Loucy (cell line): Measurements from ENCODE around the gene HMCN1.

Source experiments
- H2AFZ ChIP-seq: fragments of 200-600 bp; sonication (generic); 2 replicates; pipeline ENCODE4 v1.6.0; 2016; ENCODE audit warnings: antibody characterized with exemption, mild to moderate bottlenecking, low read length, moderate library complexity
- H3F3A ChIP-seq: fragments of 200-600 bp; 2 replicates; pipeline ENCODE4 v1.6.0; 2016; ENCODE audit warnings: antibody characterized with exemption, low read depth, mild to moderate bottlenecking
- H3K27me3 ChIP-seq: fragments of 200-600 bp; sonication (generic); 2 replicates; pipeline ENCODE4 v1.6.1; 2014; ENCODE audit warnings: low read length, mild to moderate bottlenecking; ENCODE audit not compliant: insufficient read depth, poor library complexity, severe bottlenecking
- H3K36me3 ChIP-seq: fragments of 200-600 bp; sonication (generic); 2 replicates; pipeline ENCODE4 v1.6.1; 2016; ENCODE audit warnings: low read length; ENCODE audit not compliant: insufficient read depth
- H3K4me1 ChIP-seq: fragments of 200-600 bp; sonication (generic); 2 replicates; pipeline ENCODE4 v1.5.1; 2014; ENCODE audit warnings: low read length, mild to moderate bottlenecking; ENCODE audit not compliant: insufficient read depth, poor library complexity, severe bottlenecking
- H3K4me2 ChIP-seq: fragments of 200-600 bp; sonication (generic); 2 replicates; pipeline ENCODE4 v1.6.0; 2014; ENCODE audit warnings: antibody characterized with exemption, low read length, low read depth, mild to moderate bottlenecking; ENCODE audit not compliant: poor library complexity, severe bottlenecking
- H3K4me3 ChIP-seq: fragments of 200-600 bp; sonication (generic); 2 replicates; pipeline ENCODE4 v1.5.1; 2014; ENCODE audit warnings: low read length, mild to moderate bottlenecking, mixed read lengths; ENCODE audit not compliant: poor library complexity, severe bottlenecking
- H3K79me2 ChIP-seq: fragments of 200-600 bp; sonication (generic); 2 replicates; pipeline ENCODE4 v1.6.1; 2014; ENCODE audit warnings: low read length; ENCODE audit not compliant: insufficient read depth
- H3K9ac ChIP-seq: fragments of 200-600 bp; sonication (generic); 2 replicates; pipeline ENCODE4 v1.6.0; 2014; ENCODE audit warnings: mild to moderate bottlenecking, low read depth, low read length, moderate library complexity; ENCODE audit not compliant: poor library complexity, severe bottlenecking
- H3K9me2 ChIP-seq: fragments of 200-600 bp; sonication (generic); replicated peaks from 2 replicates; pipeline ENCODE4 v1.6.1; 2016; ENCODE audit warnings: low read depth, low read length, mixed read lengths
- H3K9me3 ChIP-seq: fragments of 200-600 bp; sonication (generic); 2 replicates; pipeline ENCODE4 v1.6.1; 2014; ENCODE audit warnings: mild to moderate bottlenecking, antibody characterized with exemption, low read length, low read depth; ENCODE audit not compliant: insufficient read depth
- H4K20me1 ChIP-seq: fragments of 200-600 bp; sonication (generic); 2 replicates; pipeline ENCODE4 v1.6.0; 2014; ENCODE audit warnings: antibody characterized with exemption, low read length, mild to moderate bottlenecking; ENCODE audit not compliant: insufficient read depth, poor library complexity, severe bottlenecking
- CTCF ChIP-seq: fragments of 200-600 bp; sonication (generic); conservative IDR thresholded peaks from 2 replicates; pipeline ENCODE4 v1.5.1; 2014; ENCODE audit warnings: mild to moderate bottlenecking, antibody characterized with exemption, low read length
- EZH2phosphoT487 ChIP-seq: fragments of 200-600 bp; IDR thresholded peaks from 2 replicates; pipeline ENCODE4 v1.6.1; 2018; ENCODE audit warnings: antibody characterized with exemption, mild to moderate bottlenecking, moderate library complexity, borderline replicate concordance

The HMCN1 gene

GRCh38 chr1:185871627-185872150, 137.5 kb downstream of the HMCN1 start:
- Histone ChIP-seq H3K9ac (no peak overlapping the region), H3K9me2 (no peaks in the 10 kb centered on the region), H3K36me3 (no peaks in the 10 kb centered on the region), H3K79me2 (no peaks in the 10 kb centered on the region), H3F3A (no peaks in the 10 kb centered on the region), H4K20me1 (no peaks in the 10 kb centered on the region), H3K4me3 (no peak overlapping the region), H3K4me1 (no peaks in the 10 kb centered on the region), H3K9me3 (no peaks in the 10 kb centered on the region), H3K4me2 (no peak overlapping the region), H2AFZ (no peak overlapping the region), H3K27me3 (no peaks in the 10 kb centered on the region)
- TF ChIP-seq CTCF, result no peak
- no peak for TF ChIP-seq EZH2phosphoT487

- H3K36me3 ChIP-seq, result no peaks in the 10 kb centered on the region
- H3K79me2 ChIP-seq, result no peaks in the 10 kb centered on the region
- no peak overlapping the region for H3K4me3 ChIP-seq
- no peaks in the 10 kb centered on the region for H3K9me3 ChIP-seq
- no peaks in the 10 kb centered on the region for H4K20me1 ChIP-seq
- H3K4me1 ChIP-seq, result no peaks in the 10 kb centered on the region
- H3K9ac ChIP-seq, result no peak overlapping the region
- H2AFZ ChIP-seq, result no peak overlapping the region
- TF ChIP-seq CTCF, result no peak
- TF ChIP-seq EZH2phosphoT487, result no peak
- H3K4me2 ChIP-seq, result no peak overlapping the region
- H3F3A ChIP-seq, result no peaks in the 10 kb centered on the region
- no peaks in the 10 kb centered on the region for H3K27me3 ChIP-seq
- no peaks in the 10 kb centered on the region for H3K9me2 ChIP-seq
These were observed 140.1 kb downstream of the HMCN1 start for GRCh38 chr1:185874246-185874645.

- H3K9me3 ChIP-seq, result no peaks in the 10 kb centered on the region
- H3K4me3 ChIP-seq, result no peak overlapping the region
- H3K9ac ChIP-seq, result no peak overlapping the region
- TF ChIP-seq EZH2phosphoT487 (no peak), CTCF (no peak)
- H2AFZ ChIP-seq, result no peak overlapping the region
- H3K79me2 ChIP-seq, result no peaks in the 10 kb centered on the region
- H3K4me1 ChIP-seq, result no peaks in the 10 kb centered on the region
- no peaks in the 10 kb centered on the region for H3K36me3 ChIP-seq
- no peaks in the 10 kb centered on the region for H3K9me2 ChIP-seq
- no peaks in the 10 kb centered on the region for H4K20me1 ChIP-seq
- no peaks in the 10 kb centered on the region for H3K27me3 ChIP-seq
- H3F3A ChIP-seq, result no peaks in the 10 kb centered on the region
- no peak overlapping the region for H3K4me2 ChIP-seq
These were observed 146.1 kb downstream of the HMCN1 start for GRCh38 chr1:185880330-185880729.
